Natural killer cell treated with Interleukin-12 subunit alpha and Interleukin-12 subunit beta and Interleukin-15 and Interleukin-18, amount 100 ng/mL, for 72 hours (primary cell): ENCODE data around the gene F11R. TPM values are rescaled to one million over a fixed set of nuclear protein-coding genes. Genes with fewer than 3 reads are reported as not detected.
A peak's percentile ranks its signal among the peaks of the same experiment; 100 is the strongest.
"Not testable (repeated sequence)": the region's sequence is repeated elsewhere in the genome, so short reads cannot be mapped to it uniquely, and the experiment has no call there.

Experiments used
- ATAC-seq, 2 donors: fragments of 150-1000 bp; cut with Tn5 transposase in 1 of 2; sonication (Bioruptor Pico), chemical (Tn5 transposase) in 1 of 2; 2 replicates each; pipeline ENCODE4 v1.10.0; 2021
- DNase-seq: peaks from one replicate; pipeline ENCODE4 v3.0.0; 2022; ENCODE audit warnings: low spot score
- H3K27ac Mint-ChIP-seq, 2 donors: 1 replicate in 1 of 2; 2 replicates in 1 of 2; pipeline ENCODE4 v1.8.0; 2022; ENCODE audit warnings: mixed read lengths in 2 of 2, mild to moderate bottlenecking in 1 of 2, moderate library complexity in 1 of 2
- H3K27me3 Mint-ChIP-seq, 2 donors: 1 replicate in 1 of 2; 2 replicates in 1 of 2; pipeline ENCODE4 v1.8.0; 2022; ENCODE audit warnings: mixed read lengths in 2 of 2
- H3K36me3 Mint-ChIP-seq: one replicate; pipeline ENCODE4 v1.8.0; 2022; ENCODE audit warnings: mixed read lengths
- H3K4me1 Mint-ChIP-seq, 2 donors: 1 replicate in 1 of 2; 2 replicates in 1 of 2; pipeline ENCODE4 v1.8.0; 2022; ENCODE audit warnings: low read depth in 2 of 2, mixed read lengths in 2 of 2, mild to moderate bottlenecking in 1 of 2
- H3K4me3 Mint-ChIP-seq: one replicate; pipeline ENCODE4 v1.8.0; 2022; ENCODE audit warnings: mixed read lengths
- H3K9me3 Mint-ChIP-seq: 2 replicates; pipeline ENCODE4 v1.8.0; 2022; ENCODE audit warnings: mixed read lengths
- total RNA-seq, 2 donors: library from RNA; stranded (reverse); gene quantifications; one replicate each; pipeline ENCODE4 v1.2.3, GENCODE V29; 2022

The F11R gene
- 10 to 100 TPM; 11.0 to 25.9 TPM for total RNA-seq

DNA sequence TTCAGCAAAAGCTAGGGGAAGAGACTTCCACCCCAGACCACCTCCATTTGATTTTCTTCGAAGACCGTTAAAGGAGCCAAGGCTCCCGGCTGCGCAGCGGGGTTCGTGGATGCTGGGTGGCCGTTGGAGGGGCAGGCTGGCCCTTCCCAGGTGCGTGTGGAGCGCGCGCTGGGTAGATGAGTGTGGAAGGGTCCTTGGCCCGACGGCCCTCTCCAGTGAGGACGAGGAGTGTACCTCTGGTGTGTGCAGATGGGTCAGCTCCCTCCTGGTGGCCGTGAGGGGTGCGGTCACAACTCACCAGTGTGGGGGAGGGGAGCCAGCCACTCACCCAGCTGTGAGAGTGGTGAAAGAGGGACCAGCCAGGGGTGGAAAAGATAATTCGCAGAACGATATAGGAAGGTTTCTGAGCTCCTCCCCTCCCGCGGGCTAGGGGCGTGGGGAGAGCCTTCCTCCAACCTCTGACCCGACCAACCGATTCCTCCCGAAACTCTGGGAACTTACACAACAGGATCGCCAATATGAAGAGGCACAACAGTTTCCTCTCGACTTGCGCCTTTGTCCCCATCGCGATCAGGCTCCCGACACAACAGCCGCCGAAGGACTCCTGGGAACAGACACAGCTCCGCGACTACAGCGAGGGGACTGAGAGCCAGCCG lies at the start of gene F11R:
Gene F11R, minus strand, starts transcription at position 644 of the 656 bp plus-strand sequence. Its CDS starts 79 bp downstream, at position 565.
- no peaks in the 10 kb centered on the region for H3K9me3 Mint-ChIP-seq
- peak within 1 kb of the TSS; percentile 73 to 87 for H3K27ac Mint-ChIP-seq
- H3K27me3 Mint-ChIP-seq: no peaks in the 10 kb centered on the region
- no peaks in the 10 kb centered on the region for H3K36me3 Mint-ChIP-seq
- no peak for DNase-seq
- H3K4me1 Mint-ChIP-seq: peaks cover 30 to 36% of the 10 kb centered on the region in 2 donors
- ATAC-seq: peak; percentile 66 to 71
- peak within 1 kb of the TSS; percentile 97 for H3K4me3 Mint-ChIP-seq

GRCh38 chr1:161069731-161070270 lies 48.8 kb upstream of the F11R start, which contains the start of gene ARHGAP30:
ARHGAP30 (minus strand) TSS chr1:161069891; CDS start chr1:161069624, 267 bp downstream.
- peak; percentile 92 for ATAC-seq
- peak; percentile 95 for DNase-seq
- Mint-ChIP-seq H3K4me1 (peaks cover 56 to 59% of the 10 kb centered on the region in 2 donors), H3K27me3 (no peaks in the 10 kb centered on the region), H3K4me3 (peak within 1 kb of the TSS; percentile 95), H3K27ac (peak within 1 kb of the TSS; percentile 84 to 91), H3K36me3 (peaks cover 9% of the 10 kb centered on the region), H3K9me3 (no peaks in the 10 kb centered on the region)

- Mint-ChIP-seq H3K9me3 (no peaks in the 10 kb centered on the region), H3K36me3 (peaks cover 15% of the 10 kb centered on the region), H3K27ac (peak overlapping the region; percentile 84 to 91), H3K27me3 (no peaks in the 10 kb centered on the region), H3K4me3 (peak overlapping the region; percentile 95), H3K4me1 (peaks cover 57 to 61% of the 10 kb centered on the region in 2 donors)
- ATAC-seq (peak; percentile 0 to 11), DNase-seq (no peak)
Measured at GRCh38 chr1:161069241-161069640, 48.3 kb upstream of the F11R start.

GRCh38 chr1:161068306-161069234 lies 47.6 kb upstream of the F11R start:
- peak; percentile 90 for DNase-seq
- Mint-ChIP-seq H3K9me3 (no peaks in the 10 kb centered on the region), H3K27ac (peak overlapping the region; percentile 84 to 91), H3K4me1 (peaks cover 63 to 65% of the 10 kb centered on the region in 2 donors), H3K27me3 (no peaks in the 10 kb centered on the region), H3K36me3 (peaks cover 19% of the 10 kb centered on the region), H3K4me3 (peak overlapping the region; percentile 95)
- ATAC-seq: peak; percentile 81 to 87

- ATAC-seq: no peak
Measured at GRCh38 chr1:161066694-161067093, 45.7 kb upstream of the F11R start.

GRCh38 chr1:161065681-161066080 lies 44.7 kb upstream of the F11R start:
- DNase-seq, ATAC-seq, H3K9me3 Mint-ChIP-seq, H3K27me3 Mint-ChIP-seq: not testable (repeated sequence)
- Mint-ChIP-seq H3K4me3 (peak overlapping the region; percentile 95), H3K27ac (peak overlapping the region in 1 of 2 donors; percentile 91), H3K36me3 (peaks cover 19% of the 10 kb centered on the region), H3K4me1 (peaks cover 61 to 66% of the 10 kb centered on the region in 2 donors)

More at GRCh38 chr1:161066694-161067093, 45.7 kb upstream of the F11R start:
- peaks cover 19% of the 10 kb centered on the region for H3K36me3 Mint-ChIP-seq
- peaks cover 61 to 75% of the 10 kb centered on the region in 2 donors for H3K4me1 Mint-ChIP-seq
- no peaks in the 10 kb centered on the region for H3K27me3 Mint-ChIP-seq
- DNase-seq: no peak
- no peaks in the 10 kb centered on the region for H3K9me3 Mint-ChIP-seq
- peak overlapping the region; percentile 95 for H3K4me3 Mint-ChIP-seq
- H3K27ac Mint-ChIP-seq: peak overlapping the region; percentile 84 to 91

GRCh38 chr1:161063936-161064335 lies 43.0 kb upstream of the F11R start:
- not testable (repeated sequence) for H3K27me3 Mint-ChIP-seq, ATAC-seq, DNase-seq, H3K9me3 Mint-ChIP-seq
- H3K36me3 Mint-ChIP-seq: peaks cover 19% of the 10 kb centered on the region
- H3K4me3 Mint-ChIP-seq: peak overlapping the region; percentile 92
- peak overlapping the region; percentile 87 to 91 for H3K27ac Mint-ChIP-seq
- H3K4me1 Mint-ChIP-seq: peaks cover 59 to 73% of the 10 kb centered on the region in 2 donors

GRCh38 chr1:161061419-161061818 lies 40.5 kb upstream of the F11R start:
- H3K27me3 Mint-ChIP-seq: no peaks in the 10 kb centered on the region
- no peaks in the 10 kb centered on the region for H3K9me3 Mint-ChIP-seq
- H3K4me3 Mint-ChIP-seq: no peak overlapping the region
- no peak for ATAC-seq
- peaks cover 20% of the 10 kb centered on the region for H3K36me3 Mint-ChIP-seq
- no peak for DNase-seq
- H3K27ac Mint-ChIP-seq: peak overlapping the region; percentile 10 to 86
- H3K4me1 Mint-ChIP-seq: peaks cover 44 to 53% of the 10 kb centered on the region in 2 donors

- peak overlapping the region; percentile 67 to 86 for H3K27ac Mint-ChIP-seq
Measured at GRCh38 chr1:161059293-161059692, 38.3 kb upstream of the F11R start.

GRCh38 chr1:161054805-161055204 lies 33.9 kb upstream of the F11R start:
- peaks cover 33% of the 10 kb centered on the region for H3K36me3 Mint-ChIP-seq
- DNase-seq (no peak), ATAC-seq (no peak)
- no peak overlapping the region for H3K27ac Mint-ChIP-seq
- no peaks in the 10 kb centered on the region for H3K27me3 Mint-ChIP-seq
- H3K4me3 Mint-ChIP-seq: no peak overlapping the region
- H3K9me3 Mint-ChIP-seq: no peaks in the 10 kb centered on the region
- peaks cover 35 to 41% of the 10 kb centered on the region in 2 donors for H3K4me1 Mint-ChIP-seq

More at GRCh38 chr1:161059293-161059692, 38.3 kb upstream of the F11R start:
- H3K4me1 Mint-ChIP-seq: peaks cover 45 to 47% of the 10 kb centered on the region in 2 donors
- H3K9me3 Mint-ChIP-seq: no peaks in the 10 kb centered on the region
- H3K4me3 Mint-ChIP-seq: no peak overlapping the region
- ATAC-seq: no peak
- H3K27me3 Mint-ChIP-seq: no peaks in the 10 kb centered on the region
- no peak for DNase-seq
- H3K36me3 Mint-ChIP-seq: peaks cover 19% of the 10 kb centered on the region

GRCh38 chr1:161054232-161054631 lies 33.3 kb upstream of the F11R start:
- H3K4me1 Mint-ChIP-seq: peaks cover 29 to 36% of the 10 kb centered on the region in 2 donors

DNA sequence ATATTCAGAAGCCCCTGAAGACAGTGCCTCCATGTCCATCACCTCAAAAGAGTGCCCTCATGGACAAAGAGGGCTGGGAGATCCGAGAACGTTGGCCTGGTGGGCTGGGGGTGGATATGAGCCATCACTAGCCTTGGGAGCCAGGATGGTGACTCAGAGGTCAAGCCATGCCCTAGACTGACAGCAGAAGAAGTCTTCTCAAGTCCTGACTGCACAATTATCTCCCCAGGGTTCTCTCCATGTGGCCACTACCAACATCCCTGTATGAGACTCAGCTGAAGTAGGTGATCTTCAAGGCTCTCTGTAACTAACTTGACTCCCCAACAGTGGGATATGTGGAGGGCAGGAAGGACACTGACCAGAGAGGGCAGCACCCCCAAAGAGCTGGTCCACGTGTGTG lies 31.9 kb upstream of the F11R start:
- Mint-ChIP-seq H3K27ac (peak overlapping the region; percentile 42 to 47), H3K4me1 (peaks cover 33 to 44% of the 10 kb centered on the region in 2 donors), H3K36me3 (peaks cover 40% of the 10 kb centered on the region), H3K9me3 (no peaks in the 10 kb centered on the region), H3K4me3 (no peak overlapping the region), H3K27me3 (no peaks in the 10 kb centered on the region)
- ATAC-seq (no peak), DNase-seq (no peak)

More at GRCh38 chr1:161054232-161054631, 33.3 kb upstream of the F11R start:
- Mint-ChIP-seq H3K27ac (no peak overlapping the region), H3K4me3 (no peak overlapping the region), H3K36me3 (peaks cover 33% of the 10 kb centered on the region), H3K27me3 (no peaks in the 10 kb centered on the region), H3K9me3 (no peaks in the 10 kb centered on the region)
- no peak for DNase-seq
- ATAC-seq: no peak

- Mint-ChIP-seq H3K4me3 (no peak overlapping the region), H3K27me3 (no peaks in the 10 kb centered on the region), H3K27ac (peak overlapping the region in 1 of 2 donors; percentile 64), H3K36me3 (peaks cover 34% of the 10 kb centered on the region), H3K9me3 (no peaks in the 10 kb centered on the region), H3K4me1 (peaks cover 39 to 46% of the 10 kb centered on the region in 2 donors)
- no peak for DNase-seq
- no peak for ATAC-seq
Measured at GRCh38 chr1:161051219-161051618, 30.3 kb upstream of the F11R start.
